Measurements from ENCODE around the gene EIF4B. TPM values are rescaled to one million over a fixed set of nuclear protein-coding genes. Genes with fewer than 3 reads are reported as not detected.

EIF4B gene
- total and polyA plus RNA-seq, 2 experiments from 2014 or later: 141 to 584 TPM

DNA sequence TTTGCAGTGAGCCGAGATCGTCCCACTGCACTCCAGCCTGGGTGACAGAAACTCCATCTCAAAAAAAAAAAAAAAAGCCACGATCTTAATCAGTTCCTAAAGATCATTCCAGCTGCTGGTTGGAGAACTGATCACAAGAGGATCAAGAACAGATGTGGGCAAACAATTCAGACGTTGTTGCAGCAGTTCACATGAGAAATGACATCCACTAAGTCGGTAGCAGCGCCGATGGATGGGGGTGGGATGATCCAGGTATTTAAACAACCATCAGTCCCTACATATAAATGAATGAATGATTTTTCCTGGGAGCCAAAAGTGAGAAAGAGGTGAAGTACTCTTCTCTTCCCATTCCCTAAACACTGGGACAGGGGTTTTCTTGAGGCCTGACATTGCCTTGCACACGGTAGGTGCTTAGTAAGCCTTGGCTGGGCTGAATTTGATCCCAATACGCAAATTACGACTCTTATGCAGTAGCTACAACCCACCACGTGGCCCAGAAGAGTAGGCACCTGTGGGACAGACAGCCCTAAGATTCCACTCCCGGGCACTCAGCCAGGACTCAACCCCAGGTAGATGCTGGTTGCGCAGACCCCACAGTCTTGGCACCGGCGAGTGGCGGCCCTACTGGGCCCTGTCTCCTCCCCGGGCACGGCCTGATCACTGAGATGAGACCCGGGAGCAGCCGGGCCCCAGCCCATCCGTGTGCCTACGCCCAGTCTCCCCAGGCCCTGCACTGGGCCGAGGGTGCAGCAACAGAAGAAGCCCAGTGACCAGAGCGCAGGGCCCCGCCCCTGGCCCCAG, 72.4 kb downstream of the EIF4B start (continued):
- TF ChIP-seq ZNF462 (CRISPR knock-in tag; IDR thresholded peaks at IDR 0.05) (no peak), JUNB (IDR thresholded peaks at IDR 0.05; ENCODE audit: unreplicated experiment) (no peak), NANOG (IDR thresholded peaks at IDR 0.05; ENCODE audit: borderline replicate concordance) (no peak), ZNF114 (CRISPR knock-in tag; IDR thresholded peaks at IDR 0.05) (no peak), EZH2 (IDR thresholded peaks at IDR 0.05; ENCODE audit: low read depth, unreplicated experiment) (no peak), POLR2AphosphoS5 (IDR thresholded peaks at IDR 0.05; ENCODE audit: low read depth) (no peak)

DNA sequence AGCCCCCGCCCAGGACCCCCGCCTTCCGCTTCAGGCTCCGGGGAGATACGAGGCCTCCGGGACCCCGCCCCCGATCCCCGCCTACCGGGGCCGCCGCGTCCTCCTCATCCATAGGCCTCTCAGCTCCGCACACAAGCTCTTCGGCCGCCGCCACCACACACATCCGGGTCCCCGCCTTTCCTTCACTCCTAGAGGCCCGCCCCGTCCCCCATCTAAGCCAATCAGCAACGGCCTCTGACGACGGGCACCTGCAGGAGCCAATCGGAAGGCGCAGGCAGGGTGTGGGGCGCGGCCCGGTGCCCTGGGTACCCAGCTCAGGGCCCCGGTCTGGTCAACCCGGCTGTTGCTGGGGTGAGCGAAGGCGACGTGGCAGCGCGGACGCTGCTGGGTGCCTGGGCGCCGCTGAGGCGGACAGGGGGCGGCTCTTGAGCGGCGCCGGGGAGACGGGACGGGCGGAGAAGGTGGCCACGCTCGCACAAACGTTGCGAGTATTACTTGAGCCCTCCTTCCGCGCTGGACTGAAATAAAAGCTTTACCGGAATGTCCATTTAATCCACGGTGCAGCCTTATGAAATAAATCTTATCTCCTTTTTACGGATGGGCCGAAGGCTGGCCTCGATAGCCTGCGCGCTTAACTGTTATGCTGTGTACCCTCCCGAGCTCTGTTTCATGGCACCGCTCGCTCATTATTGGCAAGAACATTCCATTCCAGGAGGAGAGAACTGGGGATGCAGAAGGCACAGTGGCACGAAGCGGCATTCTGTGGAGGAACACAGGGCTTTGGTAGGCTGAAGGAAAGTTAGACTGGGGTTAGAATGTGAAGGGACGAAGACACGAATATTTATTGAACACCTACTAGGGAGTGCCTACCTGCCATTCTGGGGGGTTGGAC, 73.2 kb downstream of the EIF4B start, which contains the start of gene SPRYD3:
Gene SPRYD3, minus strand, starts transcription at position 165 of the 892 bp plus-strand sequence. Its CDS starts 57 bp downstream, at position 108.
- peak within 1 kb of the TSS; percentile 91 for H3K4me3 ChIP-seq
- TF ChIP-seq NANOG (IDR thresholded peaks at IDR 0.05; ENCODE audit: borderline replicate concordance) (no peak), POLR2AphosphoS5 (IDR thresholded peaks at IDR 0.05; ENCODE audit: low read depth) (peak; percentile 87), CREB1 (CRISPR knock-in tag; IDR thresholded peaks at IDR 0.05; ENCODE audit: low read depth) (peak; percentile 44)
- TF ChIP-seq, protein P1, sequence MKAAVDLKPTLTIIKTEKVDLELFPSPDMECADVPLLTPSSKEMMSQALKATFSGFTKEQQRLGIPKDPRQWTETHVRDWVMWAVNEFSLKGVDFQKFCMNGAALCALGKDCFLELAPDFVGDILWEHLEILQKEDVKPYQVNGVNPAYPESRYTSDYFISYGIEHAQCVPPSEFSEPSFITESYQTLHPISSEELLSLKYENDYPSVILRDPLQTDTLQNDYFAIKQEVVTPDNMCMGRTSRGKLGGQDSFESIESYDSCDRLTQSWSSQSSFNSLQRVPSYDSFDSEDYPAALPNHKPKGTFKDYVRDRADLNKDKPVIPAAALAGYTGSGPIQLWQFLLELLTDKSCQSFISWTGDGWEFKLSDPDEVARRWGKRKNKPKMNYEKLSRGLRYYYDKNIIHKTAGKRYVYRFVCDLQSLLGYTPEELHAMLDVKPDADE (IDR thresholded peaks at IDR 0.05): peak; percentile 32; the same call in 1 of the 2 replicates
- Mint-ChIP-seq H3K36me3 (ENCODE audit: low read depth) (peaks cover 4% of the 10 kb centered on the region; the same call in 1 of the 3 replicates), H3K4me3 (peak within 1 kb of the TSS; percentile 82), H3K27ac (peak within 1 kb of the TSS; percentile 81; the same call in 1 of the 2 replicates), H3K4me1 (peaks cover 11% of the 10 kb centered on the region), H3K27me3 (ENCODE audit: insufficient read depth, low read depth, poor library complexity) (peaks cover 17% of the 10 kb centered on the region), H3K9me3 (no peaks in the 10 kb centered on the region; the same call in 2 of the 3 replicates)
- ATAC-seq (peak; percentile 96), DNase-seq (ENCODE audit: low spot score) (peak; percentile 98)
- peaks cover 29% of the 10 kb centered on the region for H3K27me3 ChIP-seq (ENCODE audit: insufficient read depth)
- H3K79me2 ChIP-seq (replicated peaks; ENCODE audit: insufficient read depth): no peaks in the 10 kb centered on the region
- peak within 1 kb of the TSS; percentile 91 for H3K27ac ChIP-seq (ENCODE audit: low read depth)
- no peaks in the 10 kb centered on the region for H4K20me1 ChIP-seq (replicated peaks; ENCODE audit: insufficient read depth)
- no peaks in the 10 kb centered on the region for H3K36me3 ChIP-seq (ENCODE audit: insufficient read depth)
- peak within 1 kb of the TSS; percentile 98 for H3K4me2 ChIP-seq
- H3K9me2 ChIP-seq (ENCODE audit: insufficient read depth): no peaks in the 10 kb centered on the region
- H3K4me1 ChIP-seq (ENCODE audit: insufficient read depth): peaks cover 8% of the 10 kb centered on the region
- H2AFZ ChIP-seq: peak within 1 kb of the TSS; percentile 99
- H3F3A ChIP-seq (replicated peaks; ENCODE audit: low read depth): peaks cover 16% of the 10 kb centered on the region; the same call in 1 of the 2 replicates
